CD1c-positive myeloid dendritic cell (primary cell): Measurements from ENCODE around the gene TLCD3B.

Experiments
- DNase-seq: peaks from one replicate; pipeline ENCODE4 v3.0.0-alpha.2; 2016; ENCODE audit errors: extremely low spot score

Gene TLCD3B

GRCh38 chr16:29989111-29989858, 41.8 kb downstream of the TLCD3B start:
- no peak for DNase-seq

- no peak for DNase-seq
Observed at GRCh38 chr16:29988346-29989075, 42.6 kb downstream of the TLCD3B start.

- no peak for DNase-seq
Observed at GRCh38 chr16:29987371-29988085, 43.5 kb downstream of the TLCD3B start.

GRCh38 chr16:29986931-29987330, 44.1 kb downstream of the TLCD3B start:
- no peak for DNase-seq

- no peak for DNase-seq
Observed at GRCh38 chr16:29986231-29986630, 44.8 kb downstream of the TLCD3B start.

GRCh38 chr16:29985271-29985811, 45.7 kb downstream of the TLCD3B start:
- DNase-seq, result no peak

GRCh38 chr16:29984764-29985147, 46.3 kb downstream of the TLCD3B start:
- DNase-seq, result no peak

GRCh38 chr16:29984137-29984763, 46.8 kb downstream of the TLCD3B start:
- DNase-seq, result no peak

GRCh38 chr16:29983420-29984136, 47.5 kb downstream of the TLCD3B start:
- no peak for DNase-seq

- DNase-seq, result no peak
Observed at GRCh38 chr16:29982560-29983419, 48.3 kb downstream of the TLCD3B start.

GRCh38 chr16:29978564-29979270, 52.4 kb downstream of the TLCD3B start:
- no peak for DNase-seq

- DNase-seq, result no peak
Observed at GRCh38 chr16:29978081-29978480, 53.0 kb downstream of the TLCD3B start.

- DNase-seq, result no peak
Observed at GRCh38 chr16:29977063-29977825, 53.8 kb downstream of the TLCD3B start.

GRCh38 chr16:29975811-29976511, 55.1 kb downstream of the TLCD3B start:
- DNase-seq, result no peak

- no peak for DNase-seq
Observed at GRCh38 chr16:29975134-29975538, 55.9 kb downstream of the TLCD3B start.
